NCI-H2081 treated with DMSO at 0.1 percent for 48 hours (cell line): Measurements from ENCODE around the gene LRR1.
"Not testable (repeated sequence)": the region's sequence is repeated elsewhere in the genome, so short reads cannot be mapped to it uniquely, and the experiment has no call there.

Experiments
- DNase-seq: peaks from one replicate; lab custom pipeline; 2025; lab: John Stamatoyannopoulos, UW

The LRR1 gene

DNA sequence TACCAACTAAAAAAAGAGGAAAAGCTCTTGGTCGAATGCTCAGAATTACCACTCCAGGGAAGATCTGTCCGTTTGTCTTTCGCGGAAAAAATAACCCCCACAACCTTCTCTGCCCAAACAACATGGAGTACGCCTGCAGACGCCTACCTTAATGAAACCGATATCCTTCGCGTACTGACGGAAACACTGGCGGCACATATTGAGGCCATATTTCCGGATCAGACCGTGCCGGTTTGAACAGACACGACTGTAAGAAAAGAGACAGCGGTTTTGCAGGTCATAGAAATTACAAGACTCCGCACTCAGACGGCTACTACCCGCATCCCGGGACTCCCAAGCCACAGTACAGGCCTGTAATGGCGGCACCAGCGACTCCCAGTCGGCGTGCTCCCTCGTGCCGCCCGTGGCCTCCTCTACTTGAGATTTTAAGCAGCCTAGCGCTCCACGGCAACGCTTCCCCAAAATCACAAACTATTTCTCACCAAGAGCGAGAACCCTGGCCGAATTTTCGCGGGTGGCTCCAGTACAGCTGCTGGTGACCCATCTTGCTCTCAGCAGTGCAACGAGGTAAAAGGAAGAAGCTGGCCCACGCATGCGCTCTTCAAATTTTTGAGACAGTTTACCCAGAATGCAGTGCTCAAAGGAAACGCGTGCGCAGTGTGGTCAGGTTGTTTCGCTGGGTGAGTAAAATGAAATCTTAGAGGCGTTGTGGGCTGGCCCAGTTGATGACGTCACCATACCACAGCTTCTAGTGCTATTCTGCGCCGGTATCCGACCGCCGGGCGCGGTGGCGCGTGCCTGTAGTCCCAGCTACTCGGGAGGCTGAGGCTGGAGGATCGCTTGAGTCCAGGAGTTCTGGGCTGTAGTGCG lies 12.7 kb upstream of the LRR1 start, which contains the start of gene RPS29:
TSS of gene RPS29 (minus strand) at position 578 of the 870 bp plus-strand sequence. CDS start at position 544, 34 bp downstream.
- DNase-seq: peak; percentile 99

DNA sequence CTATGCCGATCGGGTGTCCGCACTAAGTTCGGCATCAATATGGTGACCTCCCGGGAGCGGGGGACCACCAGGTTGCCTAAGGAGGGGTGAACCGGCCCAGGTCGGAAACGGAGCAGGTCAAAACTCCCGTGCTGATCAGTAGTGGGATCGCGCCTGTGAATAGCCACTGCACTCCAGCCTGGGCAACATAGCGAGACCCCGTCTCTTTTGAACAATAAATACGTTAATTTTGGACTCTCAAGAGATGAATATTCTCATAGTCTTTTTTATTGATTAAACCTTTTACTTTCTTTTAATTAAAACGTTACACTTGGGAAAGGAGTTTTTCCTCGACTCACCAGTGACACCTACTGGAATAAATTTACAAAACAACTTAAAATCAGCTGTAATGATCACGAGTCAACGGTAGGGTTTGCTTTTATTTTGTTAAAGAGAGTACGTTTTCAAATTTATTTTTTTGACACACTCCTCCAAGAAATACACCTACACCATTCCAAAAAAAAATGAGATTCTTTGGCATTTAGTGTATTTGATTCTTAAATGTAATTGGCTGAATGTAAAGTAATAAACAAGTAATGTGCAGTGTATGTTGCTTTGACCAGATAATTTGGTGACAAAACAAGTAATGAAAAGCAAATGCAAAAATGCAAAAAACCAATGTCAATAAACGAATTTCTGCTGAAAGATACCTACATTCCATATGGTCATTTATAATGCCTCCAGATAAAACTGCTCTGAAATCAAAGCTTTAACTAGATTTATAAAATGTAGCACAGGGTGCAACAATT lies 11.9 kb upstream of the LRR1 start:
- peak; percentile 54 for DNase-seq

DNA sequence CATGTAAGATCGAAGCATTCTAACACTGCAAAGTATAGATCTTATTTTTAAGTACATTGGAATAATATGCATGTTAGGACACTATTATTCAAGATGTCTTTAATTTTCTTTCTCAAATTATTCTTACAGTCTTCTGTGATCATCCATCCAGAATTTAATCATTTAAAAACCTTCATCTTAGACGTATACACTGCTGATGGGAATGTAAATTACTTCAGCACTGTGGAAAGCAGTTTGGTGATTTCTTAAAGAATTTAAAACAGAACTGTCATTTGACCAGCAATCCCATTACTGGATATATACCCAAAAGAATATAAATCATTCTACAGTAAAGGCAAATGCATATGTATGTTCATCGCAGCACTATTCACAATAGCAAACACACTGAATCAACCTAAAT lies 9.4 kb upstream of the LRR1 start:
- DNase-seq: no peak

DNA sequence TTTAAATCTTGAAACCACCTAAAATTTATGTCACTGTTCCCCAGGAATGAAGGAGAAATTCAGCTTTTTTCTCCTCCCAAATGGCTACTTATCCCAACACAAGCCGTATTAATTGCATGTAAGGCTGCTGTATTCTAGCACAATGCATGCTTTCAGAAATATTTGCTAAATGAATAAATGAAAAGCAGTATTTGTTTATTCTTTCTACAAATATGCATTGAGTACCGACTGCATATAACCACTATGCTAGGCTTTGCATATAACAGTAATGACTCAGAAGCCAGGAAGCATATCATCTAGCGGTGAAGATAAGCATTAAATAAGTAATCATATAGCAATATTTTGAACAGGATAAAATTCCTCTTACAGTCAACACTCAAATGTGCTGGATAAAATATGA lies 5.7 kb upstream of the LRR1 start:
- no peak for DNase-seq

DNA sequence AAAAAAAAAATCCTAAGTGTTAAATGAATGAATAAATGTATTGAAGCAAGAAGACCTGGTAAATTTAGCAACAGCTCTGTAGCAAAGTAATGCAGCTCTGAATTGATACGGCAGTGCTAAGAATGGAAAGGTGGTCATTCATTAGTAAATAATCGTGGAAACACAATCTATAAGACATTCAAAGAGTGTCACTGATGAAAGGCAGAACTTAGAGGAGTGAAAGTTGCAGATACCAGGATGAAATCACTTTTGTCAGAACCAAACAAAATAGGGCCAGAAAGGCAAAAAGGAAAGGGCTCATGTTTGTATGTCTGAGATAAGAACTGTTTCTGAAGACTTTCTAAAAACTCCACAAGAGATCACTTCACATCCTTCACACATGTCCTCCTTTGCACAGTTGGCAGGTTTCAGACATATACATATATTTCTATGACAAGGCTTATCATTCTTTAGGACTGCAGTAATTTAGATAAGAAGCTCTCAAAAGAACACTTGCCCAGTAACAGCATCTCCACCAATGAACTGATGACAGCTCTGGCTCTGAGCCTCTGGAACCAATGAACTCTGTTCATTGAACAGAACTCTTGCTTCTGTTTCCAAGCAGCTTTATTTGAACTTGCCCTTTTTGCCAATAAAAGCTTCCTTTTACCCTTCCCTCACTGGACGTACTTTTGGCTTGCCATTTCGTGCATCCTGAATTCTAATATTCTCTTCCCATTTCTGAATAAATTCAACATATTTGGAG lies 4.2 kb upstream of the LRR1 start:
- DNase-seq: no peak

DNA sequence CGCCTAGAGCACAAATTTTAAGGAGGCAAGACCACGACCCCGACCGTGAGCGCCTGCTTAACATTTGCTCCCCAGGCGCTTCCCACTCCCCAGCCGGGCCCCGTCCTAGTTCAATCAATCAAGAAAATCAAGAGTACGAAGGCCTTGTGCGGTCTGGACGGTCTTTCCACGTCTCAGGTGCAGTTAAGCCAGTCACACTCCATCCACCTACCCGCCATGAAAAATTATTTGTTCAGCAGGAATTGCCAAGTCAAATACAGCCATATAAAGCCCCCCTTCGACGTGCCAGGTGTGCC lies 603 bp upstream of the LRR1 start:
- no peak for DNase-seq

DNA sequence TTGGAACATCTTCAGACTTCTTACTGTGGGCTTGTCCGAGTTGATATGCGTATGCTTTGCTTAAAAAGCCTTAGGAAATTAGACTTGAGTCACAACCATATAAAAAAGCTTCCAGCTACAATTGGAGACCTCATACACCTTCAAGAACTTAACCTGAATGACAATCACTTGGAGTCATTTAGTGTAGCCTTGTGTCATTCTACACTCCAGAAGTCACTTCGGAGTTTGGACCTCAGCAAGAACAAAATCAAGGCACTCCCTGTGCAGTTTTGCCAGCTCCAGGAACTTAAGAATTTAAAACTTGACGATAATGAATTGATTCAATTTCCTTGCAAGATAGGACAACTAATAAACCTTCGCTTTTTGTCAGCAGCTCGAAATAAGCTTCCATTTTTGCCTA lies 8.8 kb downstream of the LRR1 start:
- no peak for DNase-seq

DNA sequence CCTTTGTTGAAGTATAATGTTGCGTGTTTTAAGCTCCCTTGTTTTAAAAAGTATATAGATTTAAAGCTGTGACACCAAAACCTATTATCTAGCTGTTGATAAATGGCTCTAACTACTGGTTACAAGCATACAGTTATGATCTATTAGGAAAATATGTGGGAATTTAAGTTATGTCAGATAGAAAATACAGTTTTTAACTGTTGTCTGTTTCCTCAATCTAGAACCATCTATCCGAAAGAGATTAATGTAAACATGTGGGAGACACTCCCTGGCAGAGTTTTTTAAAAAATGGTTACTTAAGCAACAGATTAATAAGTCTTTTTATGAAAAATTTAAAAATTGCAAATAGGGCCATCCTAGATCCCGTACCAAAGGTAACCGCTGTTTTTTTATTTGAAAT lies 13.5 kb downstream of the LRR1 start:
- no peak for DNase-seq

DNA sequence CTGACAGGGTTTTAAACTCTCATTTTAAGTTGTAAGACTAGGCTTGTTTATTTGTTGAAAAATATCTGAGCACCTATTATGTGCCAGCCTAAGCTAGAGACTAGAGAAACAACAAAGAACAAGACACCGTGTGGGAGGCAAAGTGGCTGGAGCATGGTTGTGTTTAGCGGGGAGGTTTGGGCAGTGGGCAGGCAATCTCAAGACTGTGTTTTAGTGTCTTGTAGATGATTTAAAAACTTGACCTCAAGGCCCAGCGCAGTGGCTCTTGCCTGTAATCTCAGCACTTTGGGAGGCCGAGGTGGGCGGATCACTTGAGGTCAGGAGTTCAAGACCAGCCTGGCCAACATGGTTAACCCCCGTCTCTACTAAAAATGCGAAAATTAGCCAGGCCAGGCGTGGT lies 13.9 kb downstream of the LRR1 start:
- DNase-seq: no peak

DNA sequence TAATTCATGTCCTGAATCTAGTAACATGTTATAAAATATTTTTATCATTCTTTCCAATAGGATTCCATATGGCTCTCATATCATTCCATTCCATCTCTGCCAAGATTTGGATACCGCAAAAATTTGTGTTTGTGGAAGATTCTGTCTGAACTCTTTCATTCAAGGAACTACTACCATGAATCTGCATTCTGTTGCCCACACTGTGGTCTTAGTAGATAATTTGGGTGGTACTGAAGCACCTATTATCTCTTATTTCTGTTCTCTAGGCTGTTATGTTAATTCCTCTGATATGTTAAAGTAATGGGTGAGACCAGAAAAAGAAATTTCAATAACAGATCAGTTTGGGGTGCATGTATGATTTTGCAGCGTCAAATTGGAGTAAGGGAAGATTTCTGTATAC lies 15.5 kb downstream of the LRR1 start:
- DNase-seq: no peak

DNA sequence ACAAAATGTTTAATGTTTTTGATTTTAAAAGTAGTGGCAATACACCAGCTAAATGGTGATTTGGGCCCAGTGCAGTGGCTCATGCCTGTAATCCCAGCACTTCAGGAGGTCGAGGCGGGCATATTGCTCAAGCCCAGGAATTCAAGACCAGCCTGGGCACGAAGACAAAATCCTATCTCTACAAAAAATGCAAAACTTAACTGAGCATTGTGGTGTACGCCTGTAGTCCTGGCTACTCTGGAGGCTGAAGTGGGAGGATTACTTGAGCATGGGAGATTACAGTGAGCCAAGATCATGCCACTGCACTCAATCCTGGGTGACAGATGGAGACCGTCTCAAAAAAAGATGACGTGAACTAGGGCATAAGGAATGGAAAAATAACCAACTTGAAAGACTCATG lies 17.0 kb downstream of the LRR1 start:
- no peak for DNase-seq

DNA sequence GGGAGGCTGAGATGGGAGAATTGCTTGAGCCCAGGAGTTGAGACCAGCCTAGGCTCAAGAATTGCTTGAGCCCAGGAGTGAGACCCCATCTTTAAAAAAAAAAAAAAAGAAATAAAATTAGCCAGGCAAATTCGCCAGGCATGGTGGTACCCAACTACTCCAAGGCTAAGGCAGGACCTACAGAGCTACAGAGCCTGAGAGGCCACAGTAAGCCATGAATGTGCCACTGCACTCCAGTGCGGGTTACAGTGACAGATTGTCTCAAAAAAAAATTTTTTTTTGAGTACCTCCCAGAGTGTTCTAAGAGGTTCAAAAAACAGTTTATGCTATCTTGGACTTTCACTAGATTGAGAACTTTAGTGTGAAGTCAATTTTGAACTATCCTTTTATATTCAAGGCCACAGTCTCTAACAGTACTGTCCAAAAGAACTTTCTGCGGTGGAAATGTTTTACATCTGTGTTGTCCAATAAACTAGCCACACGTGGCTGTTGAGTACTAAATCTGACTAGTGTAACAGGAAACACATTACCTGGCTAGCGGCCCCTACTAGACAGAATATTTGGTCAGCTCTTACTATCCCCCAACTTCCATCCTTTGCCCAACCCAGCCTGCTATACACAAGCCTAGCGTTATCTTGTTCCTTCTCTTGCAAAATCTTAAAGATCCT lies 19.2 kb downstream of the LRR1 start:
- no peak for DNase-seq

DNA sequence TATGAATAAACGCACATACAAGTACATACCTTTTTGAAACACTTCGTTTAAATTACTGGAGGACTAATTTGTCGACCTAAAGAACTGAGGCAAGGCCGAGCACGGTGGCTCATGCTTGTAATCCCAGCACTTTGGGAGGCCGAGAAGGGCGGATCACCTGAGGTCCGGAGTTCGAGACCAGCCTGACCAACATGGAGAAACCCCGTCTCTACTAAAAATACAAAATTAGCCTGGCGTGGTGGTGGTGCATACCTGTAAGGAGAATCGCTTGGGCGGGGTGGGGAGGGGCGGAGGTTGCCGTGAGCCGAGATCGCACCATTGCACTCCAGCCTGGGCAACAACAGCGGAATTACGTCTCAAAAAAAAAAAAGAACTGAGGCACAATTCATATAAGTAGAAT lies 20.5 kb downstream of the LRR1 start:
- not testable (repeated sequence) for DNase-seq

DNA sequence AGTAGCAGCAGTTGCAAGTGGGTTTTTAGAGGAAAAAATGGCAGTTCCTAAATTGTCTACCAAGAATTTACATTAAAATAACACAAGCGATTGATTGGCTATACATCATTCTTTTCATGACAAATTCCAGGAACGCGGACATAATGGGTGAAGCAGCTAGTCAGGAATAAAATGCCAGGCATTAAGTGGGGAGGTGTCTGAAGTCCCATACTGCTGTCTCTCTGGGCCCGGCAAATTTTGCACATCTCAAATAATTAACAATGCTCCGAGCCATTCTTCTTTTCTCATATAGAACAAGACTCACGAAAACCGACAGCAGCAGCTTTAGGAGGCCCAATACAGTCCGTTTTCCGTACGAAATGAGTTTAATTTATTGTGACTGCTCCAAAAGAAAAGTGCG lies 21.0 kb downstream of the LRR1 start:
- no peak for DNase-seq

DNA sequence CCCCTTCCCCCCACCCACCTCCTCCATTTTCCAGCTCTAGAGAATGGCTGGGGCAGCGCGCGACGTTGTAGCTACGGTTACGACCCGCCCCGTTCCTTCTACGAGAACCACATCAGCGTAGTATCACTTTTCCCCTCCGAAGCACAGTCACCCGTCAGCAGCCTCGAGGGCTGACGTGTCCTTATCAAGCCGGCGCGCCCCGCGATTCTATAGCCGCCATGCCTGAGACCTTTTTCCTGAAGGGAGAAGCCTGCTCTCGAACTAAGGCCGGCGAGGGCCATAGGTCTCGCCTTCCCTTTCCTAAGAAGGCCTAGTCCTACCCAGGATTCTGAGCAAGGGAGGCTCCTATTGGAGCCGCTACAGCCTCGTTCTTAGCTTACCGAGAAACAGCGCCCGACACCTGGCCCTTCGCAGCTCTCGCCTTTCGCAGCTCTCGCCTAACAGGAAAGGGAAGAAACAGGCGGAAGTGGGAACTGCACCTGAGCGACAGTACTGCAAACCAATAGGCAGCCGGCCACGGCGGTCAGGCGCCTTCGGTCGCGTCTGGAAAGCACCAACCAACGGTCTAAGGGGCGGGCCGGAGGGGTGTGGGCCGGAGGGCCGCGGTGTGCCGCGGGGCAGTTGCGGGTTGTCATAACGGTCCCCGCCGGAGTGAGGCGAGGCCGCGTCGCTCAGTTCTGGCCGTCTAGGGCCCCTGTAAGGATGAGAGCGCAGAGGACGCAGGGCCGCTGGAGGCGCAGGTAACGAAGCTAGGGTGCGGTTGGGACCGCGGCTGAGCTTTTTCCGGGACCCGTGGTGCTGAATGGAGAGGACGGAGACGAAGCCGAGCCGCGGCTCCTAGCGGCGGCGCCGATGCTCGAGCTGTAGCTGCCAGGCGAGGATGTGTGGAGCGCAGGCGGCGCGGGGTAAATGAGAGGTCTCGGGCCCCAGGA lies 21.7 kb downstream of the LRR1 start, which contains the start of the genes MGAT2 and RPL36AL:
TSS of gene MGAT2 (plus strand) at position 618 of the 932 bp plus-strand sequence. CDS start 470 bp downstream, outside the sequence.
TSS of gene RPL36AL (minus strand) at position 445 of the 932 bp plus-strand sequence. CDS start 1,522 bp downstream, outside the sequence.
- DNase-seq: peak; percentile 92

DNA sequence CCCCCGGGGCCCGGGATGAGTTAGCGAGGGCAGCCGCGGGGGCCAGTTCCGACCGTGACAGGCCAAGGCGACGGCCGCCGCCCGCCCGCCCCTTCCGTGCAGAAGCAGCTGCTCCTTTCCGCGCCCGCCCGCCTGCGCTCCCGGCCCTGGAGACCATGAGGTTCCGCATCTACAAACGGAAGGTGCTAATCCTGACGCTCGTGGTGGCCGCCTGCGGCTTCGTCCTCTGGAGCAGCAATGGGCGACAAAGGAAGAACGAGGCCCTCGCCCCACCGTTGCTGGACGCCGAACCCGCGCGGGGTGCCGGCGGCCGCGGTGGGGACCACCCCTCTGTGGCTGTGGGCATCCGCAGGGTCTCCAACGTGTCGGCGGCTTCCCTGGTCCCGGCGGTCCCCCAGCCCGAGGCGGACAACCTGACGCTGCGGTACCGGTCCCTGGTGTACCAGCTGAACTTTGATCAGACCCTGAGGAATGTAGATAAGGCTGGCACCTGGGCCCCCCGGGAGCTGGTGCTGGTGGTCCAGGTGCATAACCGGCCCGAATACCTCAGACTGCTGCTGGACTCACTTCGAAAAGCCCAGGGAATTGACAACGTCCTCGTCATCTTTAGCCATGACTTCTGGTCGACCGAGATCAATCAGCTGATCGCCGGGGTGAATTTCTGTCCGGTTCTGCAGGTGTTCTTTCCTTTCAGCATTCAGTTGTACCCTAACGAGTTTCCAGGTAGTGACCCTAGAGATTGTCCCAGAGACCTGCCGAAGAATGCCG lies 22.6 kb downstream of the LRR1 start:
- no peak for DNase-seq

DNA sequence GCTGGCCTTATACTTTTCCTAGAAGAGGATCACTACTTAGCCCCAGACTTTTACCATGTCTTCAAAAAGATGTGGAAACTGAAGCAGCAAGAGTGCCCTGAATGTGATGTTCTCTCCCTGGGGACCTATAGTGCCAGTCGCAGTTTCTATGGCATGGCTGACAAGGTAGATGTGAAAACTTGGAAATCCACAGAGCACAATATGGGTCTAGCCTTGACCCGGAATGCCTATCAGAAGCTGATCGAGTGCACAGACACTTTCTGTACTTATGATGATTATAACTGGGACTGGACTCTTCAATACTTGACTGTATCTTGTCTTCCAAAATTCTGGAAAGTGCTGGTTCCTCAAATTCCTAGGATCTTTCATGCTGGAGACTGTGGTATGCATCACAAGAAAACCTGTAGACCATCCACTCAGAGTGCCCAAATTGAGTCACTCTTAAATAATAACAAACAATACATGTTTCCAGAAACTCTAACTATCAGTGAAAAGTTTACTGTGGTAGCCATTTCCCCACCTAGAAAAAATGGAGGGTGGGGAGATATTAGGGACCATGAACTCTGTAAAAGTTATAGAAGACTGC lies 23.4 kb downstream of the LRR1 start:
- DNase-seq: no peak

DNA sequence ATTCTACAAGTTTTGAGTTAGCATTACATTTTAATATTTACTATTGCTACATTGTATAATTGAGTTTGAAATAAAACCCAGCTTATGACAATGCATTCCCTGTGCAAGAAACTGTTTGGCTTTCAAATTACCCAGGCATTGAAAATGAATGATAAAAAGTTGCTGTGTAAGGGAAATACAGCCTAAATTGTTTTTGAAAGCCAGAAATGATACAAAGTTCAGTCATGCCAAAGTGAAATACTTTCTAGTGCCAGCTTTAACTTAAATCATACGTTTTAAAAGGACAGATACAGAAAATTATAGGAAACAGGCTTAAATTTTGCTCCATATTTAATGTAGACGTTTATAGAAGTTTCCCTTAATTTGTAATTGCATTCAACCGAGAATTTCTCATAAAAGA lies 24.6 kb downstream of the LRR1 start:
- no peak for DNase-seq
